HG03460 (cell line): Measurements from ENCODE around the gene RSPRY1.
"Not testable (repeated sequence)": the region's sequence is repeated elsewhere in the genome, so short reads cannot be mapped to it uniquely, and the experiment has no call there.

Experiments
- ATAC-seq: cut with Tn5 transposase; IDR thresholded peaks from one replicate; pipeline ENCODE4 v1.9.1; 2021; ENCODE audit not compliant: unreplicated experiment

The RSPRY1 gene

DNA sequence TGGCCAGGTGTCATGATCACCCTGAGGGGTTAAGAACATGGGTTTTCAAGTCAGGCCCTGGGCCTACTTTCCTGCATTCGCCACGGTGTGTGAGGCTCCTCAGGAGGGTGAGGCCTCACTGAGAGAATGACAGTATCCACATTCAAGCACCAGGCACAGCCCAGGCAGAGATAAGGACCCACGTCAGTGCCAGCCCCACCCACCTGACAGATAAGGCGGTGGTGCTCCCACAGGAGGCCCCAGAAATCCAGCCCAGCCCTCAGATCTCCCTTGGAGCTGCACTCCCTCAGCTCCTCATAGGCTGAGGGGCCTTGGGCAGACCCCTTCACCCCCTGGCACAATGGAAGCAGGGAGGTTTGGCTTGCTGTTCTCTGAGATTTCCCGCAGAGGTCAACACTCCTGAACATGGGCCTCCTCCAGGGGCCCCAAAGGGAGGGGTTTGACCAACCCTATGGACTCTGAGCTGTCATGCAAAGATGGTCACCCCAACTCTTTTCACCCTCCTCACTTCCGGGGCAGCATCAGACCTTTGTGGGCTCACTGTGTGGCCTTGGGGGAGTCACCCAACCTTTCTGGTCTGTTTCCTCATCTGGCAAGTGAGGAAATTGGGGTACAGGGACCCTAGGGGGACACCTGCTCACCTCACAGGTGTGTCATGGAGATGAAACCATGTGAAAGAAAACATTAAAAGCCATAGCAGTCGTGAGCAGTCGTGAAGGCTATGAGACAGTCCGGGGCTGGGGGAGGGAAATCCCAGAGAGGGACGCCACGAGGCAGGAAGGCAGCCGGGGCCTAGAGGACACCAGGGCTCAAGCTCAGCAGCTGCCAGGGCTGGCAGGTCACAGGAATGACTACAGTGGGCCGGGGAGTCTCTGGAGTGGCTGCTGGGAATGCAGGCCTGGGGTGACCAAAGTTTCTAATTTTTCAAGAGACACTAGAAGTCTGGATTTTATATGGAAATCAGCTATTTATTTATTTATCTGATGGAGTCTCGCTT lies 83.0 kb downstream of the RSPRY1 start:
- no peak for ATAC-seq

- ATAC-seq: no peak
These were observed 84.3 kb downstream of the RSPRY1 start for GRCh38 chr16:57270221-57271062.

GRCh38 chr16:57271063-57271345 lies 84.9 kb downstream of the RSPRY1 start:
- no peak for ATAC-seq

GRCh38 chr16:57271867-57272495 lies 85.9 kb downstream of the RSPRY1 start:
- no peak for ATAC-seq

- ATAC-seq: no peak
These were observed 87.2 kb downstream of the RSPRY1 start for GRCh38 chr16:57273359-57273758.

DNA sequence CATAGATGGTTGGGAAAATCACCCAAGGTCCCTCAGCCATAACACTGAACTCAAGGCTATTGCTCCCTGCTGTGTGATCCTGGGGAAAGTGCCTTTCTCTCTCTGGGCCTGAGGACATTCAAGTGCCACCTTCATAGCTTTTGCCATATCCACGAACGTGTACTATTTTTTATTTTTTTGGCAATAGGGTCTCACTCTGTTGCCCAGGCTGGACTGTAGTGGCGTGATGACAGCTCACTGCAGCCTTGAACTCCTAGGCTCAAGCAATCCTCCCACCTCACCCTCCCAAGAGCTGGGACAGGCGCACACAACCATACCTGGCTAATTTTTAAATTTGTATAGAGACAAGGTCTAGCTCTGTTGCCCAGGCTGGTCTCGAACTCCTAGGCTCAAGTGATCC lies 87.7 kb downstream of the RSPRY1 start:
- no peak for ATAC-seq

DNA sequence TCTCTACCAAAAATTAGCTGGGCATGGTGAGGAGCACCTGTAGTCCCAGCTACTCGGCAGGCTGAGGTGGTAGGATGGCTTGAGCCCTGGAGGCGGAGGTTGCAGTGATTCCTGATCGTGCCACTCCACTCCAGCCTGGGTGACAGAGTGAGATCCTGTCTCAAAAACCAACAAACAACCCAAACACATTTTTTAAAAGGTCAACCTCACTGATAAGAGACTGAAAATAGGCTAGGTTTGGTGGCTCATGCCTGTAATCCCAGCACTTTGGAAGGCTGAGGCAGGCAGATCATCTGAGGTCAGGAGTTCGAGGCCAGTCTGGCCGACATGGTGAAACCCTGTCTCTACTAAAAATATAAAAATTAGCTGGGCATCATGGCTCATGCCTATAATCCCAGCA lies 89.8 kb downstream of the RSPRY1 start:
- not testable (repeated sequence) for ATAC-seq

DNA sequence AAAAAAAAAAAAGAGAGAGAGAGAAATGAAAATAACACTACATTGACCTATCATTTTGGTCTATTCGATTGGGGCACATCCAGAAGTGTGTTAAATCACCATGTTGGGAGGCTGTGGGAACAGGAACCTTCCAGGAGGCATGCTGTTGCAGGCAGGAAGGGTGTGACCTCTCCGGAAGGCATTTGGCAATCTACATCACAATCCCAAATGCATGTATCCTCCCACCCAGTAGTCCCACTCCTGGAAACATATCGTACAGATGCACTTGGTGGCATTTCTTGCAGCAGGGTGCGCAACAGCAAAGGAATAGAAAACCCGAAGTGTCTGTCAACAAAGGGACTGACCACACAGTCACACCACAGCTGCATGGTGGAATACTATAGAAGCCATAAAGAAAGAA lies 90.5 kb downstream of the RSPRY1 start:
- ATAC-seq: no peak

- no peak for ATAC-seq
These were observed 91.5 kb downstream of the RSPRY1 start for GRCh38 chr16:57277586-57277985.

DNA sequence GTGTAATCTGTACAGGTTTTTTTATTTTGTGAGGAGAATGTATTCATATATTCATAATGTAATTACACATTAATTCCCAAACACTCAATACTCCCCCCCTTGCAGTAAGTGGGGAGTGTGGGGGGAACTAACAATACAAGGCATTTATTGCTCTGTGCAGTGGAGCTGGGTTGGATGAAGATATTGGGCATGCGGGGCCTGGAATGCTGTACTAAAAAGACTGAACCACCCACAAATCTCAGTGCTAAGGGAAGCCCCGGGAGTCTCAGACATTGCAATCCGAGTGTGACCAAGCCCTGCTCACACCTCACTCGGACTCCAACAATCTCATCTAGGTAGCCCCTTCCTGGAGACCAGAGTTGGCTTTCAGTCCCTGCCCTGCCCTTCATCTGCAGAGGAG lies 92.4 kb downstream of the RSPRY1 start:
- ATAC-seq: no peak

GRCh38 chr16:57279780-57280638 lies 93.9 kb downstream of the RSPRY1 start:
- no peak for ATAC-seq

DNA sequence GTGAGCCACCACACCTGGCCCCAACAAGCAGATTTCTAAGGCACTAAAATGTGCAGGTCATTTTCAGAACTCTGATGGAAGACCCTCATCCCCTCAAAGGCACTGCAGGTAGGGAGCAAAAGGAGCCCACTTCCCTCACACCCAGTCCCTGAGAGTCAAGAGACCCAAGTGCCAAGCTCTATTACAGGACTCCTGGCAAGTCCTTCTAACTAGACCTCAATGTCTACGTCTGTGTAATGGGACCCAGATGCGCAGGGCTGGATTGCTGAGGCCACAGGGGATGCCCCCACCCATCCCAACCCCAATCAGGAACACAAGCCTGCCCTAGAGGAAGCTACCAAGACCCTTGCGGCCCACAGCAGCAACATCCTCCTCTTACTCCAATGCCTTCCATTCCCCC lies 95.7 kb downstream of the RSPRY1 start:
- ATAC-seq: no peak

DNA sequence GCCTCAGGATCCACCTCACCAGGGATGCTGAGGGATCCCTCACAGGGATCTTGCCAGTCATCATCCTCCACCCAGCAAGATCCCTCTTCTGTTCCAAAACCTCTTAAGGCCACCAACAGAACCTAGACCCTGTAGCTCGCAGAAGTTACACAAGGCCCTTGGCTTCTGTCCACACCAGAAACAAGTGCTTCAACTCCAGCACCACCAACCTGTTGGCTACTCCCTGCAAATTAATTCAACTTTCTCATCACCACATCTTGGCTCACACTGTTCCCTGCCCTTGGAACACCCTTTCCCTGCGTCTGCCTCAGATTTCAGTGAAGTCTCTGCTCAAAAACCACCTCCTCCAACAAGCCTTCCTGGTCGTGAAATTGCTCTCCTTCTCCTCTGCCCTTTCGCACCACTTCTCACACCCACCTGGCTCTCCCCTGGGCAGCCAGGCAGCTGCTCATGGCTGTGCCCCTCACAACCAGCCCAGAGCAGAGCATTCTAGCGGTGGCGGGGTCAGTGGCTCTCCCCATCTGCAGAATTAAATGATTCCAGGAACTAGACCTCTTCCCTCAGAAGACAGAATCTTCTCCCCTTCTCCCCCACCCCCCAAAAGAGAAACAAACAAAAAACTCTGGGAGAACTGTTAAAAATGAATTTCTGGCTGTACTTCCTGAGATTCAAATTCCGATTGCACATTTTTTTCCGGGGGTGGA lies 96.5 kb downstream of the RSPRY1 start:
- no peak for ATAC-seq

- no peak for ATAC-seq
These were observed 97.3 kb downstream of the RSPRY1 start for GRCh38 chr16:57283214-57283958.

- no peak for ATAC-seq
These were observed 97.8 kb downstream of the RSPRY1 start for GRCh38 chr16:57283959-57284208.

DNA sequence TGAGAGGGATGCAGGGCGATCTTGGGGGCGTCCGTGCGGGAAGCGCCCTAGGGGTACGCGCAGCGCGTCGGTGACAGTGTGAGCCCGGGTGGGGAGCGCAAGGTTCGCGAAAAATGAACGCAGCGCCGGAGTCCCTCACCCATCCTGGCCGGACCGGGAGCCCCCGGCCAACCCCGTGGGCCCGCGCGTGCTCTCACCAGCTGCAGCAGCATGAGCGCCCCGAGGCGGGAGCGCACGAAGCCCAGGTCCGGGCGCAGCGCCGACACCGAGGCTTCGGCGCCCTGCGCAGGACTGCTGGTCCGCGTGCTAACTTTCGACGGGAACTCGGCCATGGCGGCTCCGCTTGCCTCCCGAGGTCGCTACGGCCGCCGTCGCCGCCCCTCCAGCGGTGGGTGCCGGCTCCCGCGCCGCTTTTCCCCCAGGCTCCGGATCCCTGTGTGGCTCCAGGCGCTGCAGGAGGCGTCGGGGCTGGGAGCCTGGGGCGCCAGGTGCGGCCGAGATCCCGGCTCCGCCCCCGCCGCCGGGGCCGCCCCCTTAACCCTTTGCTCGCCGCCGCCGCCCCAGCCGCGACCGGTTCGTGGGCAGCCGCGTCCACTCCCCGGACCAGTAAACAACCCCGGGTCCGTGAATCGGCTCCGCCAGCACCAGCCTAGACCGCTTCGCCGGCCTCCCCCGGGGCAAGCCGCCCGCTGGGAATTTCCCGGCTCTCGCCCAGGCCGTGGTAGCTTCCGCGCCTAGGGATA lies 98.3 kb downstream of the RSPRY1 start, which contains the start of gene PLLP:
TSS of gene PLLP (minus strand) at position 464 of the 743 bp plus-strand sequence. CDS start at position 332, 132 bp downstream.
- ATAC-seq: no peak

DNA sequence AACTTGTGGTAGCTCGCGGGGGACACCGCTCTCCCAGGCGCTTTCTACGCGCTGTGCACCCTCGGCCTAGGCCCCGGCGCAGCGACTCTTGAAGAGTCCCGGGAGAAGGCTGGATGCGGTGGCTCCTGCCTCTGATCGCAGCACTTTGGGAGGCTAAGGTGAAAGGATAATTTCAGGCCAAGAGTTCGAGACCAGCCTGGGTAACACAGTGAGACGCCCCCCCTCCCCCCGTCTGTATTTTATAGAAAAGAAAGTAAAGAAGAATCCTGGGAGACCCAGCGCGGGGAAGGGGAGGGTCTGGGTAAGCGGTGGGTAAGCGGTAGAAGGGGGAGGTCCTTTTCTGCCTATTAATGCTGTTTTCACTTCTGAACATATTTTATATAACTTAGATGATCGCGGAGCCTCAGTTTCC lies 98.8 kb downstream of the RSPRY1 start:
- ATAC-seq: no peak

- ATAC-seq: no peak
These were observed 99.2 kb downstream of the RSPRY1 start for GRCh38 chr16:57285379-57285778.
